Aorta (tissue), 5 donors: Measurements from ENCODE around the gene COL25A1. TPM values are rescaled to one million over a fixed set of nuclear protein-coding genes. Genes with fewer than 3 reads are reported as not detected.
A peak's percentile ranks its signal among the peaks of the same experiment; 100 is the strongest.

Experiments used
- ATAC-seq: fragments of 200-7000 bp; cut with Tn5 transposase; one replicate; pipeline ENCODE4 v1.9.1; 2022; ENCODE audit warnings: moderate library complexity; ENCODE audit not compliant: low FRiP score
- DNase-seq, 2 donors: peaks; one replicate each; pipeline ENCODE4 v3.0.0-alpha.2; 2020
- H3K27ac ChIP-seq, 2 donors: one replicate each; pipeline ENCODE4 v1.5.1; 2013; ENCODE audit warnings: low read length in 2 of 2, mild to moderate bottlenecking in 2 of 2, moderate library complexity in 2 of 2, control low read depth in 1 of 2, inconsistent platforms in 1 of 2, low read depth in 1 of 2
- H3K27me3 ChIP-seq, 2 donors: one replicate each; pipeline ENCODE4 v1.6.1; 2013; ENCODE audit warnings: control low read depth in 1 of 2, low read length in 1 of 2, mild to moderate bottlenecking in 1 of 2, moderate library complexity in 1 of 2; ENCODE audit not compliant: insufficient read depth in 2 of 2, control insufficient read depth in 1 of 2
- H3K36me3 ChIP-seq, 2 donors: one replicate each; pipeline ENCODE4 v1.6.1; 2013; ENCODE audit warnings: control low read depth in 1 of 2, low read length in 1 of 2, mild to moderate bottlenecking in 1 of 2; ENCODE audit not compliant: insufficient read depth in 2 of 2, control insufficient read depth in 1 of 2
- H3K4me1 ChIP-seq, 2 donors: one replicate each; pipeline ENCODE4 v1.6.1; 2013; ENCODE audit warnings: low read length in 2 of 2, control low read depth in 1 of 2, mild to moderate bottlenecking in 1 of 2, moderate library complexity in 1 of 2; ENCODE audit not compliant: insufficient read depth in 2 of 2, control insufficient read depth in 1 of 2
- H3K4me3 ChIP-seq, 2 donors: one replicate each; pipeline ENCODE4 v1.5.1; 2013; ENCODE audit warnings: low read length in 2 of 2, control low read depth in 1 of 2, mild to moderate bottlenecking in 1 of 2
- H3K9me3 ChIP-seq: one replicate; pipeline ENCODE4 v1.6.1; 2013; ENCODE audit warnings: mild to moderate bottlenecking, low read length; ENCODE audit not compliant: control insufficient read depth
- whole genome bisulfite sequencing, 2 donors: extraction: QIAGEN DNeasy Blood & Tissue Kit; methylation state at CpG; one replicate each; pipeline ENCODE4 v1.1.7; 2013; 5-methylcytosine and 5-hydroxymethylcytosine counted together
- intact Hi-C, 2 donors: fragments of 100-400 bp; cut with DNase I; formaldehyde crosslinking; loops; one replicate each; pipeline versions ENCODE4 v1.14.2 to v1.15.0; 2022
- polyA plus RNA-seq, 2 donors: library from polyadenylated mRNA; stranded (reverse); fragments of 200-250 nt; gene quantifications; one replicate each; pipeline ENCODE4 v1.2.3, GENCODE V29; 2013
- total RNA-seq, 2 donors: library from RNA; stranded (reverse); fragmentation: NEBNext Ultra II Directional; extraction: Animal tissue kit (Norgen Biotek cat#: 25700); gene quantifications; one replicate each; pipeline ENCODE4 v1.2.1, GENCODE V29; 2021
- donor health status: healthy with polysubstance abuse.
- donor health status: Bipolar disorder and iron deficiency.
- donor health status: DM: no; HTN: no; CAD: no.
- donor health status: DM: no; HTN: no; CAD: no.
- donor health status: DM: yes; HTN: yes; CAD: no.

The COL25A1 gene
- total and polyA plus RNA-seq, 4 donors = 0.08 to 8.1 (median 1.3) TPM

DNA sequence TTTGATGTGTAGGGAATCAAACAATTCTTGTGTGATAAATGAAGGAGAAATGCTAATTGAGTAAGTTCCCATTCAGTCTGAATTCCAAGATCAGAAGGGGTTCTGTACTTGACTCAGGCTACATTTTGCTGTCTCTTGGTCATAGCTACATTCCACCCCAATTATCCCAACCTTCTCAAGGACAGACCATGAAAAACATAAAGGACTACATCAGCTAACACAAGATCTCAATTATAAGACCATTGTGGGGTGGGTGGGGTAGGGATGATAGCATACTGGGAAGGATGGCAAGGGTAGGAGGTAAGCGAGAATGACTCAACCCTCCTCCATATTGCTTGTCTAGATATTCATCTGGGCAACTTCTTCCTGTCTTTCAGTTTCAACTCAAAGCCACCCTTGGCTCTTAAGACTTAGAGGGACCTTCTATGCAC, 452.2 kb downstream of the COL25A1 start:
- Histone ChIP-seq H3K27ac (no peak overlapping the region), H3K36me3 (no peaks in the 10 kb centered on the region), H3K4me3 (no peak overlapping the region), H3K4me1 (no peaks in the 10 kb centered on the region), H3K27me3 (no peaks in the 10 kb centered on the region), H3K9me3 (no peaks in the 10 kb centered on the region)
- 93 to 94% methylated on average over 1 of the region's 1 CpG for WGBS, 2 donors
- no peak for ATAC-seq
- intact Hi-C loops = no loop called here
- DNase-seq = no peak

DNA sequence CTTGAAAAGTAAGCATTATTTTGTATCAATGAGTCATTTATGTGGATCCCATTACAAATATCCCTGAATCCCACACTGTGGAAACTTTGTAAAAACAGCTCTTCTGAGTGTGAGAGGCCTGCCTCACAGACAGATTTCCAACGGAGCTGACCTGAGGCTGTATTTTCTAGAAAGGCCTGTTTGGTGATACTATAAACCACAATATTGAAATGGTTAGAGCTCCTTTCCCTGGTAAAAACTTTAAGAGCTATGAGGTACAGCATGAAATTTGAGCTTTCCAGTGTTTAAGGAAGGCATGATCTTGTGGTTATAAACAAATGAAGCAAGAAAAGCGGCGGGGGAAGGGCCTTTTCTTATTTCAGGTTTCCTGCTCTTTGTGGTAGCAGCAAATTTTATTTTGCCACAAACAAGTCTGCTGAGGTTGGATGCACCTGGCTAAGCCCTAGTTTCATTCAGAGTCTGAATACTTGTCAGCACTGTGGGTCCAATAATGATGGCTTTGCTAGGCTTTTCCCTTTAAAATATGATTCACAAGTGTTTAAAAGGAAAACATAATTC, 452.8 kb downstream of the COL25A1 start:
- no peak overlapping the region for H3K4me3 ChIP-seq
- DNase-seq = no peak
- ATAC-seq = no peak
- 74 to 76% methylated on average over 3 of the region's 3 CpGs for WGBS, 2 donors
- H3K9me3 ChIP-seq = no peaks in the 10 kb centered on the region
- H3K36me3 ChIP-seq = no peaks in the 10 kb centered on the region
- H3K27me3 ChIP-seq = no peaks in the 10 kb centered on the region
- no peaks in the 10 kb centered on the region for H3K4me1 ChIP-seq
- no peak overlapping the region for H3K27ac ChIP-seq
- intact Hi-C loops = no loop called here

DNA sequence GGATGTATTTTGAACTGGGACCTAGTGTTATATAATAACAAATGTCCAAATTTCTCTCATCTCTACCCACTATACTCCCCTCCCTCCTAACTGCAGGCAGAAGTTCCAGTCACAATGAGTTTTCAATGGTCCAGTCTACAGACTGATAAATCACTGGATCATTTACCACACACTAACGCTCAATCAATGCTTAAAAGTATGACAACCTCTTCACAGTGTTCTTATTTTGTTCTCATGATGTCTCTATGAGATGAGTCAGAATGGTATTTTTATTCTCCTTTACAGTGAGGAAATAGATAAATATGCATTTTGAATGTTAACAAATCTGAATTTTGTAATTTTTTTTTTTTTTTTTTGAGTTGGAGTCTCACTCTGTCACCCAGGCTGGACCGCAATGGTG, 455.9 kb downstream of the COL25A1 start:
- ATAC-seq = no peak
- intact Hi-C loops = no loop called here

DNA sequence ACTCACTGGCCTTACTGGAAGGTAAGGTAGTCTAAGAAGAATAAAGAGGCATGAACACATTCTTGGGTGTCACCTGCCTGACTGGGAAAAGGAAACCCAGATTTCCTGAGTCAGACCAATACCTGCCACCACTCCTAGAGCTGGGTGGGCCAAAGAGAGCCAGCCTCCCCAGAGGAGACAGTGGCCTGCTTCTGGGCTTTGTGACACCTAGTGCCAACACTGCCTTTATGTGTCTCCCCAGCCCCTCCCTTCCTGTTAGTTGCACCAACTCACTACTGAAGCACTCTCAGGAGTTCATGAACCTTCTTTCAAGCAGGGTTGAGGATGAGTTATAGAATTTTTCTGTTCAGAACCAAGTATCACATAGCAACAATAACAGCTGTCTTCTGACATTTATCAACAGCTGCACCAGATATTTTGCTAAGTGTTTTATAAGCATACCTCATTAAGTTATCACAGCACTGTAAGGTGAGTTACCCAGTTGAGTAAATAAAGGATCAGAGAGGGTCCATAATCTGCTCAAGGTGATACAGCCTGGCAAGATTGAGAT, 462.0 kb downstream of the COL25A1 start:
- H3K36me3 ChIP-seq = no peaks in the 10 kb centered on the region
- no peak overlapping the region for H3K4me3 ChIP-seq
- no peaks in the 10 kb centered on the region for H3K27me3 ChIP-seq
- DNase-seq = no peak
- H3K9me3 ChIP-seq = no peaks in the 10 kb centered on the region
- H3K4me1 ChIP-seq = no peaks in the 10 kb centered on the region
- ATAC-seq = peak; percentile 38
- H3K27ac ChIP-seq = no peak overlapping the region
- intact Hi-C loops = no loop called here

More for the DNA sequence above, 455.9 kb downstream of the COL25A1 start:
- Histone ChIP-seq H3K4me3 (no peak overlapping the region), H3K4me1 (no peaks in the 10 kb centered on the region), H3K9me3 (no peaks in the 10 kb centered on the region), H3K27me3 (no peaks in the 10 kb centered on the region), H3K27ac (no peak overlapping the region), H3K36me3 (no peaks in the 10 kb centered on the region)
- WGBS, 2 donors = 94 to 100% methylated on average over 2 of the region's 2 CpGs
- no peak for DNase-seq

DNA sequence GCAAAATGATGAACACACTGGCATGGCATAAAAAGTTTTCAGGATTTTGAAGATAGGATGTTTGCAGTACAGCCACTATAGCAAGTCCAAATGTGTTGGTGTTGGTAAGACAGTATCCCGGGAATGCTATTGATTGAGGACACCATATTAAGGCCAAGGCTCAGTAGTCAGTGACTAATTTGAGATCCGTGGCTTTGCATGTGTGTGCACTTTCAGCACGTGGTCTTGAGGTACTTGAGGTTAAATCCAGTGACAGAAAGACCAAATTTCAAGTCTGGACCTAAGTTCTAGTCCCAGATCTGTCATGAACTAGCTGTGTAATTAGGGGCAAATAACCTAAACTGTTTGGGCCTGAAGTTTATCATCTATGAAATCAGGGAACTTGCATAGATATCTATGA, 463.1 kb downstream of the COL25A1 start:
- no peak overlapping the region for H3K4me3 ChIP-seq
- H3K4me1 ChIP-seq = no peaks in the 10 kb centered on the region
- H3K27me3 ChIP-seq = no peaks in the 10 kb centered on the region
- H3K9me3 ChIP-seq = no peaks in the 10 kb centered on the region
- DNase-seq (no peak), ATAC-seq (no peak)
- intact Hi-C loops = loop anchor here (5.0 to 10.0 kb wide), 2 partner anchors 372 to 465 kb away; partner anchors contain the start of gene COL25A1 (in 1 of the 2)
- no peaks in the 10 kb centered on the region for H3K36me3 ChIP-seq
- WGBS, 2 donors = 87 to 92% methylated on average over 3 of the region's 3 CpGs
- H3K27ac ChIP-seq = no peak overlapping the region

DNA sequence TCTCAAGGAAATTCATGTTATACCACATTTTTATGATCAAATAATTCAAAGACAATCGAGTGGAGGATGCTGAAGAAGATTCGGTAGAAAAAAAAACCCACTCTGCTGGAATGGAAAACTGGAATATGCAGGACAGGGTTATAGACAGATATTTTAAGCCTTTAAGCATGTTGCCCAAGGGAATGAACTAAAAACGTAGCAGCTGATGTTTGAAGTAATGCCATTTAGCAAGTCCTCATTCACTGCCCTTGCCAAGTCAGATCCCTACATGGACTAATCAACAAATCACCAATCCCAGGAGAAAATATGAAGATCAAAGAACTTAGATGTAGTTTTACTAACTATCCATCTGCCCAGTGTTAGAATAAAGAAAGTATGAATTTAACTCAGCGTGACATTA, 464.0 kb downstream of the COL25A1 start:
- Histone ChIP-seq H3K27ac (no peak overlapping the region), H3K36me3 (no peaks in the 10 kb centered on the region), H3K4me1 (no peaks in the 10 kb centered on the region), H3K4me3 (no peak overlapping the region), H3K9me3 (no peaks in the 10 kb centered on the region), H3K27me3 (no peaks in the 10 kb centered on the region)
- ATAC-seq (no peak), DNase-seq (no peak)
- intact Hi-C loops = loop anchor here (5.0 to 10.0 kb wide), 2 partner anchors 371 to 466 kb away; partner anchors contain the start of gene COL25A1 (in 1 of the 2)
- WGBS, 2 donors = 54 to 60% methylated on average over 4 of the region's 4 CpGs

DNA sequence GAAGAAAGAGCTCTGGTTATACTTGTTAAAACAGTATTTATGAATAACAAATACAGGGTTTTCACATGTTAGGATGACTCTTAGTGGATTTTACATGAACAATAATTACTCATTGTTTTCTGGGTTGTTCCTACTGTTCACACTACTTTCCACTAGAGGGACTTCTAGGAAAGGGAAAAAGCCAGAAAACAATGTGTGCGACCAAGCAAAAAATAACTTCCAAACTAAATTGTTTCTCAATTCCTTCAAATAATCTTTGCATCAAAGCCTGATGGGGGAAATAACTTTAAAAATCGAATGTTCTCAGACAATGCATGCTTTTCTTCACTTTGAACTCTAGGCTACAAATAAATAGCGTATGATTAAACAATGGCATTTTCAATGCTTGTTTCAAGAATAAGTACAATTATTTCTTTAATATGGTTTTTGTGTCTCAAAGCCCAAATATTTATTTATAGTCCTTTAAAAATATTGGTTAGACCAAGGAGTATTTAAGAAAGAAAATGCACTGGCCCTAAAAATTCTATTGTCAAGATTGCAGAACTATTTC, 467.5 kb downstream of the COL25A1 start:
- DNase-seq (no peak), ATAC-seq (no peak)
- H3K27me3 ChIP-seq = no peaks in the 10 kb centered on the region
- intact Hi-C loops = loop anchor here (2.0 to 10.0 kb wide), 3 partner anchors 368 to 572 kb away; partner anchors contain the start of gene COL25A1 (in 1 of the 2)
- H3K9me3 ChIP-seq = no peaks in the 10 kb centered on the region
- no peaks in the 10 kb centered on the region for H3K4me1 ChIP-seq
- H3K4me3 ChIP-seq = no peak overlapping the region
- H3K27ac ChIP-seq = no peak overlapping the region
- no peaks in the 10 kb centered on the region for H3K36me3 ChIP-seq
- 28 to 29% methylated on average over 3 of the region's 3 CpGs for WGBS, 2 donors

DNA sequence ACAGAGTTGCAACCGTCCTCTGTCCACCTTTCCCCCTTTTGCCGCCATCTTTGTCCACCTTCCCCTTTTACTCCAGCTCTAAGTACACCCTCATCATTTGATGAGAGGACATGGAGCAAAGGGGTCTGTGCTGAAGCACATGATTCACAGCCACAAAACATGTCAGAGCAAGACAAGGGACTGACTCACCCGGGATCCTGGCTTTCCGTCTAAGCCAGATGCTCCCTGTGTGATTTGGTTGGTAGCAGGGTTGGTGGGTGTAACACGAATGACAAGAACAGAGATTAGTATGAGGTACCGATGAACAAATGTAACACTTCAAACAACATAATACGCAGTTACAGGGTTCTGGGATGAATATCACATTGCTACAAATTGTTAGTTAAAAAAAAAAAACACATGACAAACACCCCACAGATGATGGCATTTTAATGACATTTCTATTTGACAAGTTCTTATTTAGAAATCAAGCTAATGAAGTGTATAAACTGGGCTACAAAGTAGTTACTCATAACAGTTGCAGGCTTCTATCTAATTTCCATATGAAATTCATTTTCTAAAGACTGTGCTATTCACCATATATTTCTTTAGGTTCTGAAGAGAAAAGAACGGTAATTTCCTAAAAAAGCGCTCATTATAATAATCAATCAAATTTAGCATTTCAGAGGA, 468.2 kb downstream of the COL25A1 start:
- no peak overlapping the region for H3K27ac ChIP-seq
- no peaks in the 10 kb centered on the region for H3K4me1 ChIP-seq
- no peaks in the 10 kb centered on the region for H3K36me3 ChIP-seq
- intact Hi-C loops = loop anchor here in 1 of 2 donors (2.0 to 10.0 kb wide), 2 partner anchors 471 to 573 kb away; partner anchors contain the start of gene COL25A1
- H3K9me3 ChIP-seq = no peaks in the 10 kb centered on the region
- no peak for ATAC-seq
- WGBS, 2 donors = 72 to 73% methylated on average over 9 of the region's 9 CpGs
- H3K4me3 ChIP-seq = no peak overlapping the region
- DNase-seq = no peak
- H3K27me3 ChIP-seq = no peaks in the 10 kb centered on the region
